ENCODE results near the gene ARPP21.

Gene ARPP21

DNA sequence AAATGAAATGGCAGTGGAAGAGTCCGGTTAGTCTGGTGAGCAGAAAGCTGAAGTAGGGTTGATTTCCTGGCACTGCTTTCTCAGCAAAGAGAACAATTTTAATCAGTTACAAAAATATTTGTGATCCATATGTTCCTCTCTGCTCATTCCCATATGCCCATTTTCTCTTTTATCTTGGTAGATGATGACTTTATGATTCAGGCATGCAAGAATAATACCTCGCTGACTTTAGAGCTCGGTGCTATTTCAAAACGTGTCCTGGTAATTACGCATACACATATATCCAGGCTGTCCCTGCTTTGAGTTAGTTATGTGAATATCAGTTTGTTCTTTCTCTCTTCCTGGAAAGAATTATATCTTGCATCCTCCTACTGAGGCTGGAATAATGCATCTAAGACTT, 38.5 kb downstream of the ARPP21 start:
- DNase-seq, result peak in 1 of 2 experiments; percentile 66

DNA sequence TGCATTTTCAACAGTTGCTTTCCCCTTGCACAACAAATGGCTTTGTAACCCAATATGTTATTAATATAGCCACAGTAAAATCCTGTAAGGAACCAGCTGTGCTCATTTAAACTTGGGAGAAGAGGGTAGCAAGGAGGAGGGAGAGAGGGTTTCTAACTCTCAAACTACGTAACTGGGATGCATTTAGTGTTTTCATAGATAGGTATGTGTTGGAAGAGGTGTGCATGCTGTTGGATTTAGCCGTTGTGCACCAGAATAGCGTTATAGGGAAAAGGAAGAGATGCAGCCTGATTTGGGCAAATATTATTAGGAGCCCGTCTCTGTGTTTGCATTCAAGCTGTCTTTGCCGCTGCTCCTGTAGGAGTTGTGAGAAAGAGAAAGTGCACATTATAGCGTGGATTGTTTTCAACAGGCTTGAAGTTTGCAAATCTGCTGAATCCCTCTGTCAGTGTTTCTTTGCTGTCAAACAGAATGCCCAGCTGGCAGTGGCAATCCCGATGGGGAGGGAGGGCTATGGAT, 39.4 kb downstream of the ARPP21 start:
- DNase-seq, result peak in 1 of 2 experiments; percentile 25

DNA sequence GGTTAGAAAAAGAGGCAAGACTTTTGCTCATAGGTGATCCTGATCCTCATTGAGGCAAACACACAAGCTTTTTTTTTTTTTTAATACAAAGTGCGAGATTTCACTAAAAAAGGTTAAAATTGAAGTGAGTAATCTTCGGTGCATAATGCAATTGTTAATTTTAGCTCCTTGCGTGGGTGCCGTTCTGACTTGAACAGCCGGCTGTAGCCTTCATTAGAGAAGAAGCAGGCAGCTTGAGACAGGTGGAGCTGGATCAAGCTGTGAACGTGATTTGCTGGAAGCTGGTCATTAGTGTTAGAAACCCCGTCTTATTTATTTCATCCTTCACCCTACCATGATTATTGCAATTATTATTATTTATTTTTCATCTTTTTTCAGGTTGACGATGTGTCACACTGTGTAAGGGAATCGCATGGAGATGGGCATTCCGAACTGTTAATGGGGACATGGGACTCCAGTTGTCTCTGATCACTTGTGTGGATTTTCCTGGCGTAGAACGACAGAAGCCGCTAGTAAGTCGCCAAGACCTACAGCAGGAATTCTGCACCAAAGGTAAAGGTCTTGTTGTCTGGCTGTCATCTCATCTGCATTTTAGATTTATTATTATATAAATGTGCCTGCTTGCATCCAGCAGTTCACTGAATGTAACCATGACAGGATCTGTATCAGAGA, 40.2 kb downstream of the ARPP21 start:
- peak in 1 of 2 experiments; percentile 36 for DNase-seq

GRCh38 chr3:35680866-35681650, 41.7 kb downstream of the ARPP21 start:
- no peak for DNase-seq

GRCh38 chr3:35685153-35685552, 45.8 kb downstream of the ARPP21 start:
- DNase-seq, result no peak

- no peak for DNase-seq
Measured at GRCh38 chr3:35688826-35689225, 49.5 kb downstream of the ARPP21 start.

DNA sequence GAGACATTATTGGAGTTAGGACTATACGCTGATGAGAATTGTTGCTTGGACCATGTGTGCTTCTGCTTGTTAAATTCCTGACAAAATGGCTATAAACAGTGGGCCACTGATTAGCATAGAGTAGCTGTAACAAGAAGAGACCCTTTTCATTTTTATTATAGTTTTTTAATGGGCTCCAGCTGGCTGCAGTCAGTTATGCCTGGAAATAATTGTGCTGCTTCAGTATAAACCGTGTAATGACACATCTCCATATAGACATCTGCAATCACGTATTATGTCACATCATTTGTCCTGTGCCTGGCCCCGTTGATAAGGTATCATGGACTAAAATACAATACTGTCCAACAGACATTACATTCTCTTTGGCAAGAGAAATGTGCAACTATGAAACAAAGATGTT, 50.9 kb downstream of the ARPP21 start:
- DNase-seq, result no peak

DNA sequence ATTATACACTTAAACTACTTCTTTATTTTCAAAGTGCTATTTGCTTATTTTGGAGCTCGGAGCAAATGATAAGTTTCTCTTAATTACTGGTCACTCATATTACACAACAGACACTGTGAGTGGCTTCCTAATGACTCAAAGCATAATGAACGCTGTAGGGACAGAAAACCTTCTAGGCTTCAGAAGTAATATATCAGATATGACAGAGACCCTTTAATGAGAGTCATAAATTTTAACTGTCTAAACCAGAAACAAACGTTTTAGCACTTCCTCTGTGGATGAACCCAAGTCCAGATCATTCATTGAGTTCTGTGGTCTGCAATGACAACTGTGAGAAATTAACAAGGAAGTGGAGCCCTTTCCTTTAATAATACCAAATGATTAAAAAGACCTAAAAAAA, 66.6 kb downstream of the ARPP21 start:
- DNase-seq, result no peak

GRCh38 chr3:35707904-35708303, 68.6 kb downstream of the ARPP21 start:
- no peak for DNase-seq

- no peak for DNase-seq
Measured at GRCh38 chr3:35708394-35709271, 69.3 kb downstream of the ARPP21 start.

- no peak for DNase-seq
Measured at GRCh38 chr3:35709691-35710090, 70.4 kb downstream of the ARPP21 start.

GRCh38 chr3:35710554-35710953, 71.2 kb downstream of the ARPP21 start:
- no peak for DNase-seq

- no peak for DNase-seq
Measured at GRCh38 chr3:35718921-35719320, 79.6 kb downstream of the ARPP21 start.

DNA sequence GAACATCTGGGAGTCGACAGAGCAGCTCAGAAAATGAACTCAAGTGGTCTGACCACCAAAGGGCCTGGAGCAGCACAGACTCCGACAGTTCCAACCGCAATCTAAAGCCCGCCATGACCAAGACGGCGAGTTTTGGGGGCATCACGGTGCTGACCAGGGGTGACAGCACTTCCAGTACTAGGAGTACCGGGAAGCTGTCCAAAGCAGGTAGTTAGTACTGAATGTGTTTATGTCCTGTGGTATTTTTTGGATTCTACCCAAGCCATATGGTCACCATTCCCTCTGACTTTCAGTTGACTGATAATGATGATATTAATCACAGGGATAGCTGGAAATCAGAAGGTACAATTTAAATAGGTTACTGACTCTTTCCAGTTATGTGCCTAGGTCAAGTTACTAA, 82.3 kb downstream of the ARPP21 start:
- DNase-seq, result peak in 1 of 2 experiments; percentile 39

- DNase-seq, result no peak
Measured at GRCh38 chr3:35722902-35723301, 83.6 kb downstream of the ARPP21 start.

DNA sequence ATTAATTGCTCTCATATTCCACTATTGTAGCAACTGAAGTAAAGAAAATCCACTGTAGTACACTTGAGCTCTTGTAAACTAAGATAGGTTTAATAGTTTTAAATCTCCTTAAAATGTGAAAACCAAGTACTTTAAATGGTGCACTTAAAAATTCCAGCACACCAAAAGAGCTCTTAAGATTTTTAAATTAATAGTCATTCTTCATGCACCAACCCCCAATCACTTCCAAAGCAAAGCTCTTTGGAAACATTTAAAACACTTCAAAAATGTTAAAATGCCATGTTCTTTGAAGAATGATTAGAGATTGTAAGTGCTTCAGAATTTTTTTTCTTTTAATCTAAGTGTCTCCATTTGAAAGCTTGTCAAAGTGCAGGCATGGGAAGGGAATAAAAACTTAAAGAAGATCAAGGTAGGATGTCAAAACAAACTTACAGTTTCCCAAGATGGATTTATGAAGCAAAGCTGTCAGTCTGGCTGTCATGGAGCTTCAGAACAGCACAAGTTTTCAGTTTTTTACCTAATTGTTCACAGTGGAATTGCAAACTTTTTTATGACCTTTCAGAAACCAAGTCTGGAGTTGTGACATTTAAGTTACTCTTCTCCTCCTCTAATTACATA, 84.3 kb downstream of the ARPP21 start:
- no peak for DNase-seq

- no peak for DNase-seq
Measured at GRCh38 chr3:35724106-35724505, 84.8 kb downstream of the ARPP21 start.

DNA sequence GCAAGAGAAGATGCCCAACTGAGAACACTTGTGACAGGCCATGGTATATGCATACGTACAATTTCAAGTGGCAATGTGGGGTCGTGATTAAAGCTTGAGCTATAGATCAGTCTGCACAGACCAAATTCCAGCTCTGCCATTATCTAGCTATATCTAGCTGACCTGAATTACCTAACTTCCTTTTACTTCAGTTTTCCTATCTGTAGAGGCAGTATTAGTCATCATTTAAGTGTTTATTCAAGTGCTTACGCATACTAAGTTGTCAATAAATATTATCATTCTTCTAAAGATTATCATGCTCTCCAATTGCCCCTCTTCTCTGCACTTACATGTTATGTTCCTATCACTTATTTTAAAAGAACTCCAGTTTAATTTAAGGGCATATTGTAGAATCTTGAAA, 87.9 kb downstream of the ARPP21 start:
- no peak for DNase-seq

- peak; percentile 11 to 75 for DNase-seq
Measured at GRCh38 chr3:35733341-35733740, 94.0 kb downstream of the ARPP21 start.

GRCh38 chr3:35733864-35734263, 94.5 kb downstream of the ARPP21 start:
- DNase-seq, result no peak

DNA sequence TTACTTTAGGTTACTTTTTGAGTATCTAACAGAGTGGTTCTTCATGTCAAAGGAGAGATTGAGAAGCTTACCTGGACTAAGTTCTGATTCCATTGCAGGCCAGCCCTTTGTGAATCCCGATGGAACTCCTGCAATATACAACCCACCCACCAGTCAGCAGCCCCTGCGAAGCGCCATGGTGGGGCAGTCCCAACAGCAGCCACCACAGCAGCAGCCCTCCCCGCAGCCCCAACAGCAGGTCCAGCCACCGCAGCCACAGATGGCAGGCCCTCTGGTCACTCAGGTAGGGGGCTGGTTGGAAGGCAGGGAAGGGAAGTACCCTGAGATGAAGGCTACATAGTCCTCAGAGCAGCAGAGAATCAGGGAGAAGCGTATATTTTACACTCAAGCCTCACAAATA, 97.8 kb downstream of the ARPP21 start:
- no peak for DNase-seq

DNA sequence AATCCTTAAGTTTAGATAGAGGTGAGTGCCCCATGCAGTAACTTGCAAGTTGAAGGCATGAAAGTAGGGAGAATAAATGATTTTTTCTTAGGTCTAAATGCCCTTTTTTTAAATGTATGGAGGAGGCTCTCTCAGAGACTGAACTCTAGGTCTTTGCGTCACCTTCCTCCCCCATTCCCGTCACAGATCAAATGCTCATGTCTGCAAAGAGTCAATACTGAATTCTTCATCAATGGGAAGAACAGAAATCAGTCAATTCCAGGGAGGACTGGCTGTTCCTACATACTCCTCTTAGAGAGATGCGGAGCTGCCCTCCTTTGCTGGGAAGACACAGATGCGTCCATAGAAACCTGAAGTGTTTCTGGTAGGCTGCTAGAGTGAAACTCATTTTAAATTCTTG, 98.2 kb downstream of the ARPP21 start:
- no peak for DNase-seq

Measured in NCI-H446 (cell line).